ENCODE results near the gene GPR21. TPM values are rescaled to one million over a fixed set of nuclear protein-coding genes. Genes with fewer than 3 reads are reported as not detected.

The GPR21 gene
- total RNA-seq, 1 donor from 2014 or later, result 0.86 TPM

DNA sequence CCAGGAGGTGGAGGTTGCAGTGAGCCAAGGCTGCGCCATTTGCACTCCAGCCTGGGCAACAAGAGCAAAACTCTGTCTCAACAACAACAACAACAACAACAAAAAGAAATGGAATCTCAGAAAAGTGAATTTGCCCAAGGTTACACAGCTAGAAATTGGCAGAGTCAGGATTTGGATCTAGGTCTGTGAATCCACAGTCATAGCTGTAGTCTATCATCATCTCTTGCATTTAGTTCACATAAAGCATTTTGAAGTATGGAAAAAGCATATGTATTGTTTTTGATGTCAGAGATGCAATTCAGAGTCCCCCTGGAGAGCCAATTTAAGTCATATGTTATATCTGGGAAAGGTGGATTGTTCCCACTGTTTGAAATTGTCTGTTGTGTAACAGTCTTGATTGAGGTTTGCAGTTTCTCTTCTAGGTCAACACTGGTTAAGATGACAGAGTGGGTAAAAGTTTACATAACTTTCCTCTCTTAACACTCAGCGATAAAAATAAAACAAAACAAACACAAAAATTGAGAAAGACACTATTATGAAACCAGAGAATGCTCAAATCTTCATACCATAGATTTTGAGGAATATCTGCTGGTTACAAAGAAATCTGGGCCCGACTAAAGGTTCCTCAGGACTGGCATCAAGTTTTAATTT is 21.5 kb upstream of the GPR21 start:
- Mint-ChIP-seq H3K27me3 (no peaks in the 10 kb centered on the region), H3K4me3 (no peak overlapping the region), H3K9me3 (peaks cover 4% of the 10 kb centered on the region), H3K27ac (no peak overlapping the region), H3K36me3 (ENCODE audit: low read depth) (peaks cover 49% of the 10 kb centered on the region), H3K4me1 (no peaks in the 10 kb centered on the region)
- no peak for DNase-seq
- intact Hi-C loops (cut with micrococcal nuclease), result no loop called here

DNA sequence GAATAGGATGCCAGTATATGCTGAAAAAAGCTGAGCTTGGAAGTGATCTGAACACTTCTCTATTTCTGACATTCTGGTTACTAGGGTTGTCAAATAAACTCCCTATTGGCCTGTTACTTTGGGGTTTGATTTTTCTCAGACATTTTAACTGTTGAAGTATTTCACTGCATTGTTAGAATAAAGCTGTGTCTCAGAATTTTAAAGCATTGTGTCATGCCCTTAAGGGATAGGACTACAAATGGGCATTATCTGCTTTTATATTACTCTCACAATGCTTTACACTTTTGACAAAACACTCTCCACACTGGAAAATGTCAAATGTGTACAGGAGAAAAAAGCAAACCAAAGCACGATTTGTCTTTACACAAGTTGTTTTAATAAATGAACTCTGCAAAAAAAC is 16.8 kb upstream of the GPR21 start:
- DNase-seq, result no peak
- intact Hi-C loops (cut with micrococcal nuclease), result no loop called here
- Mint-ChIP-seq H3K27ac (no peak overlapping the region), H3K27me3 (no peaks in the 10 kb centered on the region), H3K9me3 (peaks cover 4% of the 10 kb centered on the region), H3K4me1 (no peaks in the 10 kb centered on the region), H3K36me3 (ENCODE audit: low read depth) (peaks cover 52% of the 10 kb centered on the region), H3K4me3 (no peak overlapping the region)

DNA sequence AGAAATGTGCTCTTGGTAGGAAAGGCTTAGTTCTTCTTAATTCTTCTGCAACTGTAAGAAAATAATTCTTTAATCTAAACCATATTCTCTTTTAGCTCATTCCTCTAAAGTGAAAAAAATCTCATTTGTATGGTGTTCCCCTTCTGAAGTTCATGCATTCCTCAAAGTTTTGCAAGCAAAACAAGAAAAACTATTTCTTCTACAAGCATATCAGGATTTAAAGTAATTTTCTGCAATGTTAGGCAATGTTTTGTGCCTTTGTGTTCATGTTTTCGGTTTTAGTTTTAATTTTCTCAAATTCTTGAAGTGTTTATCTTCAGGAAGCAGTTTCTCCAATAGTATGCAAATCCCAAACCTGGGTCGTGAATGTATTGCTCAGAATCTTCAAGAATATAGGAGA is 12.7 kb upstream of the GPR21 start:
- no peak for DNase-seq
- intact Hi-C loops (cut with micrococcal nuclease), result no loop called here

DNA sequence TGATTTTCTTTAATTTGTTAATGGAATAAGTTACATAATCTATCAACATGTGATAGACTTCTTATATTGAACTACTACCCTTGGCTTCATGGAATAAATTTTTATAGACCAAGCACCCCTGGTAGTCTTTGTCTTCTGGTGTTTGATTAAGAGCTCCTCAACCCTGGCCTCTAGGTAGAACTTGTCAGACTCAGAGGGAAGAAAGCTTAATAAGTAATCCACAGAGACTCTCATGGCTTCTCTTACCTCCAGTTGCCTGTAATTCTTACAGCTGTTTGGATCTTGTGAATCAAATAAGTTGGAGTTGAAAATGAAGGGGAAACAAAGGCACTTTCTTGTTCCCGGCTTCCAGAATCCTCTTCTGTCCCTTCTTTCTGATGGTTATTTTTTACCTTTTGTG is 7.0 kb upstream of the GPR21 start:
- Mint-ChIP-seq H3K9me3 (no peaks in the 10 kb centered on the region), H3K27me3 (no peaks in the 10 kb centered on the region), H3K36me3 (ENCODE audit: low read depth) (peaks cover 25% of the 10 kb centered on the region), H3K4me1 (peaks cover 2% of the 10 kb centered on the region), H3K4me3 (no peak overlapping the region), H3K27ac (no peak overlapping the region)
- intact Hi-C loops (cut with micrococcal nuclease), result no loop called here
- DNase-seq, result no peak

More for the DNA sequence above, 12.7 kb upstream of the GPR21 start:
- H3K4me3 Mint-ChIP-seq, result no peak overlapping the region
- H3K4me1 Mint-ChIP-seq, result no peaks in the 10 kb centered on the region
- no peak overlapping the region for H3K27ac Mint-ChIP-seq
- H3K36me3 Mint-ChIP-seq (ENCODE audit: low read depth), result peaks cover 25% of the 10 kb centered on the region
- H3K9me3 Mint-ChIP-seq, result no peaks in the 10 kb centered on the region
- no peaks in the 10 kb centered on the region for H3K27me3 Mint-ChIP-seq

DNA sequence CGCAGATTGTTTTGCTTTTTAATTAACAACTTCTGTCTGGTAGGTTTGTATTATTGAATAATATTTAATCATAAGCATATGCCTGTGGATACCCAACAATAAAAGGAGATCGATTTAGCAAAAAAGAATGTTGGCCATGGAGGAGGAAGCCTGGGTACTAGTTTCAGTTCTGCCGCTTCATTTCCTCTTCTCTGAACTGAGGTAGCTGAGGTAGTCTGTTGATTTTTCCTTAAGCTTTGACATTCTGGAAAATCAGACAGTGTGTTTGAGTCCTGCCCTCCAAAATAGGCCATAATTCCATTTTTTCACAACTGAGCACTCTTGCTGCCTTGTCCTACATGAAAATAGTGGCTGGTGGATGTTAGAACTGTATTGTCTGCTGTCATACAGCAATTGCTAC is 6.0 kb upstream of the GPR21 start:
- peaks cover 25% of the 10 kb centered on the region for H3K36me3 Mint-ChIP-seq (ENCODE audit: low read depth)
- H3K4me3 Mint-ChIP-seq, result no peak overlapping the region
- H3K27me3 Mint-ChIP-seq, result no peaks in the 10 kb centered on the region
- no peaks in the 10 kb centered on the region for H3K9me3 Mint-ChIP-seq
- H3K4me1 Mint-ChIP-seq, result peaks cover 2% of the 10 kb centered on the region
- intact Hi-C loops (cut with micrococcal nuclease), result no loop called here
- no peak overlapping the region for H3K27ac Mint-ChIP-seq
- DNase-seq, result no peak

DNA sequence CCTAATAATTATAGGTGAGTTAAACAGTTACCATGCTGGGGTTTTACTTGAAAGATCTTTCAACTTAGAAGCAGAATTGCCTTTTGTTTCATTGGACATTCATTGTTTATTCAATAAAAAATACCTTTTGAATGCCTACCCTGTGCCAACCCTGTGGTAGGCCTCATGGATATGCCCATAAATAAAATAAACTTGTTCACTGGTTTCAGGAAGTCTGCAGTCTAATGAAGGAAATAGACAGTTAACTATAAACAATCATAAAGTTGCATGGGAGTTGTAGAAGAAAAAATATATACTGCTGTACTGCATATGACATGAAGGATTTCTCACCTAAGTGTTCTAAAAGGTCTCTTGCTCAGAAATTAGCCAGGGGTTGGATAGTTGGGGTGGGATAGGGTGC is 5.3 kb upstream of the GPR21 start:
- Mint-ChIP-seq H3K27me3 (no peaks in the 10 kb centered on the region), H3K4me1 (peaks cover 2% of the 10 kb centered on the region)
- intact Hi-C loops (cut with micrococcal nuclease), result no loop called here

DNA sequence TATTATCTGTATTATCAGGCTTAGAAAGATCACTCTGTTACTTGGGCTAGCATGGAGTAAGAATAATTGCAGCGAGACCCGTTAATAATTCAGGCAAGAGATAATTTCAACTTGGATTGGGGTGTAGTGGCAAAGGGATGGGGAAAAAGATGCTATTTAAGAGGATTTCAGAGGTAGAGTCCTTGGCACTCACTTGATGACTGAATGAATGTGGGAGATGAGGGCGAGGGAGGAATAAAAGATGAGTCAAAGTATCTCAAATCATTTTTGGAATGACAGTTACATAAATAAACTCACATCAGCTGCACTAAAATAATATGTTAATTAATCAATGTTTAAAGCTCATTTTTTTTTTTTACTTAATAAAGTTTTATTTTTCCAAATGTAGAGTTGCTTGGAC is 4.5 kb upstream of the GPR21 start:
- H3K36me3 Mint-ChIP-seq (ENCODE audit: low read depth), result peaks cover 18% of the 10 kb centered on the region
- H3K9me3 Mint-ChIP-seq, result no peaks in the 10 kb centered on the region
- H3K4me3 Mint-ChIP-seq, result no peak overlapping the region
- intact Hi-C loops (cut with micrococcal nuclease), result no loop called here
- H3K27me3 Mint-ChIP-seq, result no peaks in the 10 kb centered on the region
- peaks cover 2% of the 10 kb centered on the region for H3K4me1 Mint-ChIP-seq
- no peak overlapping the region for H3K27ac Mint-ChIP-seq
- DNase-seq, result no peak

More for the DNA sequence above, 5.3 kb upstream of the GPR21 start:
- H3K36me3 Mint-ChIP-seq (ENCODE audit: low read depth), result peaks cover 20% of the 10 kb centered on the region
- H3K4me3 Mint-ChIP-seq, result no peak overlapping the region
- no peaks in the 10 kb centered on the region for H3K9me3 Mint-ChIP-seq
- no peak for DNase-seq
- no peak overlapping the region for H3K27ac Mint-ChIP-seq

DNA sequence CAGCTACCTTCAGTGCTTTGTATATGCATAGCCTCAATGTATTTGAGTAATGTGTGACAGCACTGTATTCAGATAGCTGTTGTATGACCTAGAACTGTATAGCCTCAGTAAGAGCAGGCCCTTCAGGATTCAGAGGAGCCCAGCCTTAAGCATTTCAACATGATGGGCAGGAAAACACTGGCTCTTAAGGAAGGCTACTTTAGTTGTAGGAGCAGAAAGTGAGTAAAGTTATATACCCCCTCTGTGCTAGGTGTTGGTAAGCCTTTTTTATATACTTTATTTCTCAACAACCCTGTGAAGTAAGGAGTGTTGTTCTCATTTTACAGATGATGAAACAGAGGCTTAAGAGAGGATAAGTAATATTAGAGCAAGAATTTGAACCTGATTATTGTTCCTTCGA is 1.5 kb upstream of the GPR21 start:
- H3K36me3 Mint-ChIP-seq (ENCODE audit: low read depth), result peaks cover 15% of the 10 kb centered on the region
- no peaks in the 10 kb centered on the region for H3K27me3 Mint-ChIP-seq
- H3K9me3 Mint-ChIP-seq, result no peaks in the 10 kb centered on the region
- DNase-seq, result no peak
- no peak overlapping the region for H3K4me3 Mint-ChIP-seq
- intact Hi-C loops (cut with micrococcal nuclease), result no loop called here
- no peak overlapping the region for H3K27ac Mint-ChIP-seq
- H3K4me1 Mint-ChIP-seq, result peaks cover 2% of the 10 kb centered on the region

DNA sequence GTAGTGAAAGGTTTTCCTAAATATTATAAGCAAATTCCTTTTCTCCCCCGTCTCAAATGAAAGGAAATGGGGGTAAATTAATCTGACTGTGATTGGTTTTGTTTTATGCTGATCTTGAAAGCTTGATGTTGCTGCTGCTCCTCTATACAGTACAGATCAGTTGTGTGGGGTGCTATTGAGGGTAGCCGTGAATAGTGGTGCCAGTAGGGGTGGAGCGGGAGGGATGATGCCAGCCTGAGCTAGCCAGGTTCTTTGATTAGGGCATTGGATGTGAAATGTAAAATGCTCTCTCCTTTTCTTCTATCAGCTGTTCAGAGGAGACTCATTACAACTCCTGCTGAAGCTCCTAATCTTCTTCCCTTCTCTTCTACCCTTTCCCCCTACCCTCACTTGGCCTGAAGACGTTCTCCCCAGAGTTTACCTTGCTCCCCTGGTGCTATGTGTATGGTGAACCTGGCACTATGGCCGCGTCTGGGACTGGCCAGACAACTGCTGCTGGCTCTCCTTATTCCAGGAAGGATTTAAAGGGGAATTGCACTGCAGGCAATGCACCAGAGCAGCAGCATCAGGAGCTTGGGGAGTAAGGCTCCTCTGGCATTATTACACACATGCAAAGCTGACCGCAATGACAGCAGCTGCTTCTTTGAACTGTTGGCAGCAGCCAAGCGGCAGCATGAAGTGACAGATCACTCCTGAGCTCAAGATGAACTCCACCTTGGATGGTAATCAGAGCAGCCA is 566 bp downstream of the GPR21 start:
- H3K4me1 Mint-ChIP-seq, result peaks cover 2% of the 10 kb centered on the region
- peaks cover 8% of the 10 kb centered on the region for H3K36me3 Mint-ChIP-seq (ENCODE audit: low read depth)
- no peak overlapping the region for H3K27ac Mint-ChIP-seq
- H3K9me3 Mint-ChIP-seq, result no peaks in the 10 kb centered on the region
- no peaks in the 10 kb centered on the region for H3K27me3 Mint-ChIP-seq
- intact Hi-C loops (cut with micrococcal nuclease), result no loop called here
- no peak for DNase-seq
- H3K4me3 Mint-ChIP-seq, result no peak overlapping the region

DNA sequence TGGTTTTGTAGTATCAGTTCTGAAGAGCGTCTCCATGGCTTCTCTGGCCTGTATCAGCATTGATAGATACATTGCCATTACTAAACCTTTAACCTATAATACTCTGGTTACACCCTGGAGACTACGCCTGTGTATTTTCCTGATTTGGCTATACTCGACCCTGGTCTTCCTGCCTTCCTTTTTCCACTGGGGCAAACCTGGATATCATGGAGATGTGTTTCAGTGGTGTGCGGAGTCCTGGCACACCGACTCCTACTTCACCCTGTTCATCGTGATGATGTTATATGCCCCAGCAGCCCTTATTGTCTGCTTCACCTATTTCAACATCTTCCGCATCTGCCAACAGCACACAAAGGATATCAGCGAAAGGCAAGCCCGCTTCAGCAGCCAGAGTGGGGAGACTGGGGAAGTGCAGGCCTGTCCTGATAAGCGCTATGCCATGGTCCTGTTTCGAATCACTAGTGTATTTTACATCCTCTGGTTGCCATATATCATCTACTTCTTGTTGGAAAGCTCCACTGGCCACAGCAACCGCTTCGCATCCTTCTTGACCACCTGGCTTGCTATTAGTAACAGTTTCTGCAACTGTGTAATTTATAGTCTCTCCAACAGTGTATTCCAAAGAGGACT is 1.5 kb downstream of the GPR21 start:
- H3K27ac Mint-ChIP-seq, result no peak overlapping the region

DNA sequence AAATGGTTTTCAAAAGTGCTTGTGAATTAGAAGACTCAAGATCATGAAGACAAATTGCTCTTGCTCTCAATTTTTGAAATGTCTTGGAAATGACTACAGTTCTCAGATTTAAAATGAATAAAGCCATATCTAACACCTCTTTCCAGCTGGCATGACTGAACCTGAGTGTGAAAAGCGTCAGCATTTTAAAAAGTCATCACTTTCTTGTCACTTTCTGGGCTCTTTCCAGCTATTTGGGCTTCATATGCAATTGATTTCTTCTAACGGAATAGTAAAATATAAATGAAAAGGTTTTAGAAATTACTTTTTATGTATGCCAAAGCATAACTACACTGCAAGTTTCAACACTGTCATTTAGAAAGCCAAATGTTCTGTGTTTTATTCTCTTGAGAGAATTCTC is 2.3 kb downstream of the GPR21 start:
- no peak overlapping the region for H3K4me3 Mint-ChIP-seq
- no peaks in the 10 kb centered on the region for H3K9me3 Mint-ChIP-seq
- H3K36me3 Mint-ChIP-seq (ENCODE audit: low read depth), result peaks cover 5% of the 10 kb centered on the region
- no peak for DNase-seq
- intact Hi-C loops (cut with micrococcal nuclease), result no loop called here
- H3K4me1 Mint-ChIP-seq, result peaks cover 2% of the 10 kb centered on the region
- H3K27ac Mint-ChIP-seq, result no peak overlapping the region
- no peaks in the 10 kb centered on the region for H3K27me3 Mint-ChIP-seq

More for the DNA sequence above, 1.5 kb downstream of the GPR21 start:
- Mint-ChIP-seq H3K9me3 (no peaks in the 10 kb centered on the region), H3K4me1 (peaks cover 2% of the 10 kb centered on the region), H3K36me3 (ENCODE audit: low read depth) (peaks cover 5% of the 10 kb centered on the region), H3K4me3 (no peak overlapping the region), H3K27me3 (no peaks in the 10 kb centered on the region)
- DNase-seq, result no peak
- intact Hi-C loops (cut with micrococcal nuclease), result no loop called here

DNA sequence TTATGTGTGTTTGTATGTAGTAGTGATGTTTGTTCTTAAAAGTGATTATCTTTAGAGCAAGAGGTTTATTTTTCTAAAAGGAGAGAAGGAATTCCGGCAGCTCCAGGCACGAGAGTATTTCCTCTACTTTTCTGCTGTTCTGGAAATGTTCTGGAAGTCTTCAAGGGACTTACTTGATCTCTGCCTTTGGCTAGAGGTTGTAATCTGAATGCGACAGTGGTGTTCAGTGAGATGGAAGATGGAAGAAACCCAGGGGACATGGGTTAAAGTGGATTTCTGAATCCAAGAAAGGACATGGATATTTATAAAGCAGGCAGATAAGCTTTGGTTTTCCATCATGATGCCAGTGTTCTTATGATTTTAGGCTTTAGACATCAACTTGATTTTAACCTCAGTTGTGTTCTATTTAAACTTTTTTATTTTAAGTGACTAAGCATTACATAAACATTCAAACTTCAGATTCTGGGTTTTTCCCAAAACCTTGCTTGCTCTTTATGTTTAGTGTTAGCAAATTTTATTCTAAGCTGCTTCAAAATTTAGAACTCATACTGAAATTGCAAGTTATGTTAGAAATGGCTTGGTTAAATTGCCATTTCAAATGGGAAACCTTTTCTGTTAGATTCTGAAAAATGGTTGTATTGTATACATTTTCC is 3.6 kb downstream of the GPR21 start:
- no peak overlapping the region for H3K4me3 Mint-ChIP-seq
- no peak for DNase-seq
- intact Hi-C loops (cut with micrococcal nuclease), result no loop called here
- peaks cover 8% of the 10 kb centered on the region for H3K36me3 Mint-ChIP-seq (ENCODE audit: low read depth)
- H3K27me3 Mint-ChIP-seq, result no peaks in the 10 kb centered on the region
- no peaks in the 10 kb centered on the region for H3K9me3 Mint-ChIP-seq
- H3K27ac Mint-ChIP-seq, result no peak overlapping the region
- H3K4me1 Mint-ChIP-seq, result peaks cover 2% of the 10 kb centered on the region

DNA sequence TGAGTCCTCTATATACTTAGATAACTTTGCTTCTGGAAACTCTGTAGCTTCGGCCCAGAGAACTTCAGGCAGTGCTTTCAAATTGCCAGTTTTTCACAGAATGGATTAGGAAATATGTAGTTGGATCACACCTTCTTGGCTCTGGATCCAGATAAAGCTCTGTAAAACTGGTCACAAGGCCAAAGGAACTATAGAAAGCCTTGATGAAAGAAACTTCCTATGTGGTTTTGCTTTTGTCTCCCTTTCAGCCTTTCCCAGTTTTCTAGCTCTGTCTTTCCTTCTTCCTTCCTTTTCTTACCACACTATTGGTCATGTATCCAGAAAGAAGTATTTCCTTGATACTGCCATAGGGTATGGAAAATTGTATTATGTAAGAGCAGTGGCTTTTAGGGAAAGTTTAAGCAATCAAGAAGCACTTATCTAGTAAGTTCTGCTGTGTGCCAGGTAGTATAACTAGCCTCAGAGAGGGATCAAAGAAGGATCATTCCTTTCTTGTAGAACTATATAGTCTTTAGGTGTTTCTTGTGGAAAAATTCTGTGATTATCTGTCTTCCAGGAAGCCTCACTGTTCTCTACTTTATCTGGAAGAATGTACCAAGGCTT is 6.3 kb downstream of the GPR21 start:
- intact Hi-C loops (cut with micrococcal nuclease), result no loop called here
- no peak overlapping the region for H3K27ac Mint-ChIP-seq
- H3K4me1 Mint-ChIP-seq, result peaks cover 2% of the 10 kb centered on the region
- peaks cover 6% of the 10 kb centered on the region for H3K9me3 Mint-ChIP-seq
- DNase-seq, result no peak
- no peak overlapping the region for H3K4me3 Mint-ChIP-seq
- H3K27me3 Mint-ChIP-seq, result no peaks in the 10 kb centered on the region
- peaks cover 21% of the 10 kb centered on the region for H3K36me3 Mint-ChIP-seq (ENCODE audit: low read depth)

DNA sequence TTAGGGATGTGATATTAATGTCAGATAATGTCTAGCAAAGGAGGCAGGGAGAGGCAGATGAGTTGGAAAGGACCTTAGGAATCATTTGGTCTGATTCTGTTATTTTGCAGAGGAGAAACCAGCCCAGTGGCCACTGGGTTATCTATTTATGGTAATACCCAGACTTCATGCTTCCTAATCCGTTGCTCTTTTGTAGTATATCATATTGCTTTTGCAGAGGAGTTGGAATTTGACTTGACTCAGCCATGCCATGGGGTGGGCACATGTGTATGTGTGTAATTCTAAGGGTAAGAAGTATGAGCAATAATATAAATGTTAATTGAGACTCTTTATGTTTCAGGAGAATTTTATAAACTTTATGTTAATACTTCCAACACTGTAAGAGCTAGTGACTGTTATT is 7.3 kb downstream of the GPR21 start:
- H3K4me1 Mint-ChIP-seq, result peaks cover 2% of the 10 kb centered on the region
- H3K27me3 Mint-ChIP-seq, result no peaks in the 10 kb centered on the region
- H3K27ac Mint-ChIP-seq, result no peak overlapping the region
- DNase-seq, result no peak
- intact Hi-C loops (cut with micrococcal nuclease), result no loop called here
- peaks cover 21% of the 10 kb centered on the region for H3K36me3 Mint-ChIP-seq (ENCODE audit: low read depth)
- H3K9me3 Mint-ChIP-seq, result peaks cover 6% of the 10 kb centered on the region
- H3K4me3 Mint-ChIP-seq, result no peak overlapping the region
